ENCODE measurements around the gene DDX55. TPM values are rescaled to one million over a fixed set of nuclear protein-coding genes. Genes with fewer than 3 reads are reported as not detected.

Gene DDX55
- polyA plus RNA-seq, 10 donors = 10.2 to 26.7 (median 15.9) TPM

Other genes with a start within 250 kb of the DDX55 start
- 10 to 100 TPM; 15.1 to 22.9 (median 18.1) TPM for gene SBNO1, start 237.3 kb upstream of the DDX55 start, polyA plus RNA-seq (ENCODE audit: insufficient read length in 10 of 10)
- gene KMT5A, start 218.0 kb upstream of the DDX55 start, polyA plus RNA-seq (ENCODE audit: insufficient read length in 10 of 10) = 10 to 100 TPM; 23.7 to 42.6 (median 34.1) TPM
- 1 to 10 TPM; 1.1 to 2.1 (median 1.5) TPM for gene RILPL2, start 165.4 kb upstream of the DDX55 start, polyA plus RNA-seq (ENCODE audit: insufficient read length in 10 of 10)
- gene SNRNP35, start 144.0 kb upstream of the DDX55 start, polyA plus RNA-seq (ENCODE audit: insufficient read length in 10 of 10) = 10 to 100 TPM; 24.5 to 30.6 (median 28.6) TPM
- 10 to 100 TPM; 27.0 to 36.1 (median 28.9) TPM for gene RILPL1, start 68.4 kb upstream of the DDX55 start, polyA plus RNA-seq (ENCODE audit: insufficient read length in 10 of 10)
- 100 to 1,000 TPM; 143 to 192 (median 161) TPM for gene TMED2, start 17.5 kb upstream of the DDX55 start, polyA plus RNA-seq (ENCODE audit: insufficient read length in 10 of 10)
- 10 to 100 TPM; 41.8 to 55.1 (median 48.4) TPM for gene EIF2B1, start 31.6 kb downstream of the DDX55 start, polyA plus RNA-seq (ENCODE audit: insufficient read length in 10 of 10)
- 10 to 100 TPM; 22.1 to 35.2 (median 25.5) TPM for gene GTF2H3, start 31.7 kb downstream of the DDX55 start, polyA plus RNA-seq (ENCODE audit: insufficient read length in 10 of 10)
- gene TCTN2, start 69.0 kb downstream of the DDX55 start, polyA plus RNA-seq (ENCODE audit: insufficient read length in 10 of 10) = 10 to 100 TPM in 2 of 10 donors, 1 to 10 TPM in 8; 5.9 to 11.0 (median 8.2) TPM
- 10 to 100 TPM; 11.2 to 21.7 (median 14.5) TPM for gene ATP6V0A2, start 110.3 kb downstream of the DDX55 start, polyA plus RNA-seq (ENCODE audit: insufficient read length in 10 of 10)
- gene DNAH10, start 160.2 kb downstream of the DDX55 start, polyA plus RNA-seq (ENCODE audit: insufficient read length in 10 of 10) = 1 to 10 TPM in 9 of 10 donors, under 1 TPM in 1; 0.76 to 8.6 (median 1.3) TPM

Data from muscle of back (tissue), 10 donors.